Neural crest cell (in vitro differentiated cells): ENCODE measurements around the gene TARS3. TPM values are rescaled to one million over a fixed set of nuclear protein-coding genes. Genes with fewer than 3 reads are reported as not detected.

Source experiments
- DNase-seq: peaks from one replicate; pipeline ENCODE4 v3.0.0; 2021; ENCODE audit warnings: low read depth, mixed read lengths, low spot score
- H3K27ac Mint-ChIP-seq: one replicate; pipeline ENCODE4 v1.8.0; 2021; ENCODE audit warnings: mild to moderate bottlenecking, mixed read lengths; ENCODE audit not compliant: unreplicated experiment
- H3K27me3 Mint-ChIP-seq: 2 replicates; pipeline ENCODE4 v1.8.0; 2021; ENCODE audit warnings: low read depth, mild to moderate bottlenecking, mixed read lengths
- H3K36me3 Mint-ChIP-seq: 2 replicates; pipeline ENCODE4 v1.8.0; 2021; ENCODE audit warnings: low read depth, mild to moderate bottlenecking, mixed read lengths
- H3K4me1 Mint-ChIP-seq: 2 replicates; pipeline ENCODE4 v1.8.0; 2021; ENCODE audit warnings: mixed read lengths
- H3K4me3 Mint-ChIP-seq: one replicate; pipeline ENCODE4 v1.8.0; 2021; ENCODE audit warnings: mild to moderate bottlenecking, mixed read lengths
- H3K9me3 Mint-ChIP-seq: 2 replicates; pipeline ENCODE4 v1.8.0; 2021; ENCODE audit warnings: mixed read lengths
- CTCF ChIP-seq: fragments of 200-600 bp; sonication (generic); conservative IDR thresholded peaks from 2 replicates; pipeline ENCODE4 v1.5.0; 2021; ENCODE audit warnings: antibody characterized with exemption, mild to moderate bottlenecking
- total RNA-seq: library from RNA; stranded (reverse); gene quantifications from 2 replicates; pipeline ENCODE4 v1.2.1, GENCODE V29; 2021

Gene TARS3
- total RNA-seq, 1 donor from 2014 or later: 18.1 TPM

- H3K36me3 Mint-ChIP-seq: peaks cover 23% of the 10 kb centered on the region
- H3K9me3 Mint-ChIP-seq: no peaks in the 10 kb centered on the region
- no peaks in the 10 kb centered on the region for H3K4me1 Mint-ChIP-seq
- peak overlapping the region; percentile 70 for H3K27ac Mint-ChIP-seq
- no peaks in the 10 kb centered on the region for H3K27me3 Mint-ChIP-seq
- H3K4me3 Mint-ChIP-seq: no peak overlapping the region
- DNase-seq: no peak
- no peak for TF ChIP-seq CTCF
Observed at GRCh38 chr15:101709466-101709865, 14.8 kb downstream of the TARS3 start.

- no peak overlapping the region for H3K4me3 Mint-ChIP-seq
- H3K27me3 Mint-ChIP-seq: no peaks in the 10 kb centered on the region
- no peak overlapping the region for H3K27ac Mint-ChIP-seq
- no peak for DNase-seq
- H3K9me3 Mint-ChIP-seq: no peaks in the 10 kb centered on the region
- no peaks in the 10 kb centered on the region for H3K4me1 Mint-ChIP-seq
- no peak for TF ChIP-seq CTCF
- H3K36me3 Mint-ChIP-seq: peaks cover 18% of the 10 kb centered on the region
Observed at GRCh38 chr15:101707983-101708382, 16.3 kb downstream of the TARS3 start.

- no peak for TF ChIP-seq CTCF
- H3K27me3 Mint-ChIP-seq: no peaks in the 10 kb centered on the region
- H3K4me1 Mint-ChIP-seq: no peaks in the 10 kb centered on the region
- H3K9me3 Mint-ChIP-seq: no peaks in the 10 kb centered on the region
- DNase-seq: no peak
- no peak overlapping the region for H3K4me3 Mint-ChIP-seq
- H3K27ac Mint-ChIP-seq: no peak overlapping the region
- peaks cover 23% of the 10 kb centered on the region for H3K36me3 Mint-ChIP-seq
Observed at GRCh38 chr15:101702077-101702476, 22.2 kb downstream of the TARS3 start.

GRCh38 chr15:101698314-101698713 lies 26.0 kb downstream of the TARS3 start:
- Mint-ChIP-seq H3K27ac (no peak overlapping the region), H3K4me3 (no peak overlapping the region), H3K36me3 (peaks cover 33% of the 10 kb centered on the region), H3K4me1 (no peaks in the 10 kb centered on the region), H3K27me3 (no peaks in the 10 kb centered on the region), H3K9me3 (no peaks in the 10 kb centered on the region)
- no peak for TF ChIP-seq CTCF
- DNase-seq: no peak

GRCh38 chr15:101697488-101697887 lies 26.8 kb downstream of the TARS3 start:
- Mint-ChIP-seq H3K4me1 (no peaks in the 10 kb centered on the region), H3K4me3 (no peak overlapping the region), H3K9me3 (no peaks in the 10 kb centered on the region), H3K36me3 (peaks cover 30% of the 10 kb centered on the region), H3K27ac (no peak overlapping the region), H3K27me3 (no peaks in the 10 kb centered on the region)
- DNase-seq: no peak
- no peak for TF ChIP-seq CTCF

GRCh38 chr15:101696829-101697228 lies 27.4 kb downstream of the TARS3 start:
- Mint-ChIP-seq H3K27ac (peak overlapping the region; percentile 52), H3K27me3 (no peaks in the 10 kb centered on the region), H3K36me3 (peaks cover 30% of the 10 kb centered on the region), H3K9me3 (no peaks in the 10 kb centered on the region), H3K4me3 (no peak overlapping the region), H3K4me1 (no peaks in the 10 kb centered on the region)
- DNase-seq: no peak
- no peak for TF ChIP-seq CTCF
